Measurements from ENCODE around the gene ZNF260. TPM values are rescaled to one million over a fixed set of nuclear protein-coding genes. Genes with fewer than 3 reads are reported as not detected.

ZNF260 gene
- polyA plus RNA-seq, 2 of the 4 experiments (the other 2 are of a cell fraction): 22.8 to 25.6 TPM

DNA sequence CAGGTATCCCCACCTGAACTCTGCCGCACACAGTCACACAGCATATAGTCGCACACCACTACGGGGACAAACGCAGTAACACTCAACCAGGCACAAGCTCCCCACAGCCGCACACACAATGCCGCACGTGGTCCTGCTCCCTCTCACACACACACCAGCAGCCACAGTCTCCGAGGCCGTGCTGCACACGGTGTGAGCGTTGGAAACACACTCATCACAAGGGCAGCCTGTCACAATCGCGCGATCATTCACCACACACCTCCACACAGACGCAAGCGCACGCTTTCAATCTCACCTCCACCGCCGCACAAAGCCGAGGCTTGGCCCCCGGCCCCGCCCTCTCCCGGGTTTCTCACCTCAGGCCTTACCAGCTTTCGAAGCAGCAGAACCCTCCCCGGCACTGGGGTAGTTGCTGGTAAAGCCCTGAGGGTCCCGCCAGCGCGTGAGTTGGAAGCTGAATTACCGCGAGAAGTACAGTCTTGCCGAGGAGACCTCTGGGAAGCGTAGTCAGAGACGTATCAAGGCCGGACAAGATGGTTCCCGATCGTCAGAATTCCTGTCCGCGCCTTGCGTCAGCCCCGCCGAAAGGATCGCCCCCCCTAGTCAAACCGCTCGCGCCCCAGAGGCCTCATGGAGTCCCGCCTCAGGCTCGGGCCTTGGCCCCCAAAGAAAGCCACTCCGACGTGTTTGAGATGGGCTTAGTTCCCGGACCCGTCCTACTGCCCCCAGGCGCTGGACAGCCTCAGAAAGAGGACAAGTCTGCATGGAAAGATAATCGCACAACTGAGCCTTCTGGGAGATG is 38.8 kb downstream of the ZNF260 start, which contains the start of gene ZNF566 (continued):
- TF ChIP-seq KDM1A (IDR thresholded peaks at IDR 0.05; ENCODE audit: low read depth) (no peak), HMGXB4 (CRISPR knock-in tag; IDR thresholded peaks at IDR 0.05; ENCODE audit: borderline replicate concordance) (peak; percentile 35; the same call in 1 of the 2 replicates), FOSL2 (IDR thresholded peaks at IDR 0.05) (no peak), FOSL2 (CRISPR knock-in tag; IDR thresholded peaks at IDR 0.05) (0 out of 2 replicates have a peak, but pooled peaks have one; percentile 13), RFX5 (IDR thresholded peaks at IDR 0.05) (0 out of 2 replicates have a peak, but pooled peaks have one; percentile 14), HOXB13 (CRISPR knock-in tag; IDR thresholded peaks at IDR 0.05; ENCODE audit: low read depth) (peak; percentile 85), RARB (CRISPR knock-in tag; IDR thresholded peaks at IDR 0.05) (no peak), ELK1 (IDR thresholded peaks at IDR 0.05; ENCODE audit: low read depth, low read length) (no peak), JUNB (IDR thresholded peaks at IDR 0.05) (no peak), REST (IDR thresholded peaks at IDR 0.05) (peak; percentile 87), SREBF2 (IDR thresholded peaks at IDR 0.05) (no peak), KDM5A (IDR thresholded peaks at IDR 0.05) (no peak), PBX3 (IDR thresholded peaks at IDR 0.05) (no peak), NR3C1 (IDR thresholded peaks at IDR 0.05) (no peak), RNF2 (IDR thresholded peaks at IDR 0.05; ENCODE audit: borderline replicate concordance, low read depth) (no peak), ZFP36 (IDR thresholded peaks at IDR 0.05; ENCODE audit: borderline replicate concordance, partially characterized antibody) (no peak), CHD2 (IDR thresholded peaks at IDR 0.05; ENCODE audit: low read length, partially characterized antibody) (peak; percentile 93), HDAC2 (IDR thresholded peaks at IDR 0.05) (no peak), HOXA7 (CRISPR knock-in tag; IDR thresholded peaks at IDR 0.05) (no peak)
- TF ChIP-seq, protein P1, sequence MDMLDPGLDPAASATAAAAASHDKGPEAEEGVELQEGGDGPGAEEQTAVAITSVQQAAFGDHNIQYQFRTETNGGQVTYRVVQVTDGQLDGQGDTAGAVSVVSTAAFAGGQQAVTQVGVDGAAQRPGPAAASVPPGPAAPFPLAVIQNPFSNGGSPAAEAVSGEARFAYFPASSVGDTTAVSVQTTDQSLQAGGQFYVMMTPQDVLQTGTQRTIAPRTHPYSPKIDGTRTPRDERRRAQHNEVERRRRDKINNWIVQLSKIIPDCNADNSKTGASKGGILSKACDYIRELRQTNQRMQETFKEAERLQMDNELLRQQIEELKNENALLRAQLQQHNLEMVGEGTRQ (IDR thresholded peaks at IDR 0.05): peak; percentile 74

Data from A549 (cell line).